Lung (tissue), 12 donors: ENCODE results near the gene FOXI2. TPM values are rescaled to one million over a fixed set of nuclear protein-coding genes. Genes with fewer than 3 reads are reported as not detected.

Source experiments
- ATAC-seq: fragments of 200-7000 bp; cut with Tn5 transposase; one replicate; pipeline ENCODE4 v1.9.1; 2020; ENCODE audit warnings: moderate number of reproducible peaks; ENCODE audit not compliant: insufficient read depth, low FRiP score
- DNase-seq, 3 donors: peaks; one replicate each; pipeline ENCODE4 v3.0.0-alpha.2; 2013 to 2017
- H3K27ac ChIP-seq, 2 donors: one replicate each; pipeline ENCODE4 v1.5.1; 2013; ENCODE audit warnings: mild to moderate bottlenecking in 2 of 2, moderate library complexity in 2 of 2, control low read depth in 1 of 2, inconsistent platforms in 1 of 2, low read depth in 1 of 2, low read length in 1 of 2
- H3K27me3 ChIP-seq, 3 donors: one replicate each; pipeline ENCODE4 v1.5.1; 2013; ENCODE audit warnings: low read length in 2 of 3; ENCODE audit not compliant: control insufficient read depth in 3 of 3, insufficient read depth in 3 of 3
- H3K36me3 ChIP-seq, 4 donors: one replicate each; pipeline ENCODE4 v1.5.1; 2013; ENCODE audit warnings: low read length in 4 of 4, mild to moderate bottlenecking in 1 of 4, moderate library complexity in 1 of 4; ENCODE audit not compliant: control insufficient read depth in 4 of 4, insufficient read depth in 4 of 4
- H3K4me1 ChIP-seq, 5 donors: one replicate each; pipeline ENCODE4 v1.5.1; 2013; ENCODE audit warnings: low read length in 5 of 5, mild to moderate bottlenecking in 2 of 5, moderate library complexity in 1 of 5; ENCODE audit not compliant: control insufficient read depth in 5 of 5, insufficient read depth in 5 of 5
- H3K4me3 ChIP-seq: one replicate; pipeline ENCODE4 v1.5.1; 2013; ENCODE audit warnings: mild to moderate bottlenecking, control low read depth, moderate library complexity
- H3K9ac ChIP-seq, 2 donors: one replicate each; pipeline ENCODE4 v1.5.1; 2013; ENCODE audit warnings: low read length in 2 of 2, control low read depth in 1 of 2; ENCODE audit not compliant: insufficient read depth in 1 of 2
- H3K9me3 ChIP-seq, 4 donors: one replicate each; pipeline ENCODE4 v1.5.1; 2013; ENCODE audit warnings: low read length in 3 of 4, mild to moderate bottlenecking in 1 of 4, moderate library complexity in 1 of 4; ENCODE audit not compliant: control insufficient read depth in 4 of 4, insufficient read depth in 3 of 4
- WGBS, 2 donors: extraction: QIAGEN DNeasy Blood & Tissue Kit; methylation state at CpG; one replicate each; pipeline ENCODE4 v1.1.7; 2013; 5-methylcytosine and 5-hydroxymethylcytosine counted together
- polyA plus RNA-seq, 2 donors: library from polyadenylated mRNA; stranded (reverse); fragments of 200-250 nt; gene quantifications; one replicate each; pipeline ENCODE4 v1.2.1, GENCODE V29; 2013
- total RNA-seq, 2 donors: library from RNA; depleted of rRNA in 1 of 2; stranded (reverse); fragments of >200 nt in 1 of 2; gene quantifications; one replicate each; pipeline ENCODE4 v1.2.1, GENCODE V29; 2014 to 2021
- TF ChIP-seq, protein P1 (sequence below): IDR thresholded peaks from 2 replicates; pipeline ENCODE4 v1.5.1; 2012; ENCODE audit warnings: mild to moderate bottlenecking; ENCODE audit errors: control extremely low read depth, extremely low read depth
- donor health status: control.
- donor health status: control.
- donor health status: Bipolar disorder and iron deficiency.
- donor health status: healthy.
- donor health status: DM: yes; HTN: yes; CAD: no.

FOXI2 gene
- total and polyA plus RNA-seq, 4 donors: 0.08 to 0.15 TPM; not detected in 2

DNA sequence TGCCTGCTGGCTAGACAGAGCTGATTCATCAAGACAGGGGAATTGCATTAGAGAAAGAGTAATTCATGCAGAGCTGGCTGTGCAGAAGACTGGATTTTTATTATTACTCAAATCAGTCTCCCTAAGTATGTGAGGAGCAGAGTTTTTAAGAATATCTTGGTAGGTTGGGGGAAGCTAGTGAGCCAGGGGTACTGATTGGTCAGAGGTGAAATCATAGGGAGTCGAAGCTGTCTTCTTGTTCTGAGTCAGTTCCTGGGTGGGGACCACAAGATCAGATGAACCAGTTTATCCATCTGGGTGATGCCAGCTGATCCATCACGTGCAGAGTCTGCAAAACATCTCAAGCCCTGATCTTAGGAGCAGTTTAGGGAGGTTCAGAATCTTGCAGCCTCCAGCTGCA, 39.8 kb downstream of the FOXI2 start:
- Histone ChIP-seq H3K27me3 (peaks cover 0 to 2% (median 0%) of the 10 kb centered on the region in 3 donors), H3K9me3 (peaks cover 0 to 4% (median 0%) of the 10 kb centered on the region in 4 donors), H3K36me3 (no peaks in the 10 kb centered on the region), H3K4me3 (no peak overlapping the region), H3K9ac (no peak overlapping the region), H3K4me1 (peaks cover 0 to 3% (median 0%) of the 10 kb centered on the region in 5 donors), H3K27ac (no peak overlapping the region)
- TF ChIP-seq, protein P1, sequence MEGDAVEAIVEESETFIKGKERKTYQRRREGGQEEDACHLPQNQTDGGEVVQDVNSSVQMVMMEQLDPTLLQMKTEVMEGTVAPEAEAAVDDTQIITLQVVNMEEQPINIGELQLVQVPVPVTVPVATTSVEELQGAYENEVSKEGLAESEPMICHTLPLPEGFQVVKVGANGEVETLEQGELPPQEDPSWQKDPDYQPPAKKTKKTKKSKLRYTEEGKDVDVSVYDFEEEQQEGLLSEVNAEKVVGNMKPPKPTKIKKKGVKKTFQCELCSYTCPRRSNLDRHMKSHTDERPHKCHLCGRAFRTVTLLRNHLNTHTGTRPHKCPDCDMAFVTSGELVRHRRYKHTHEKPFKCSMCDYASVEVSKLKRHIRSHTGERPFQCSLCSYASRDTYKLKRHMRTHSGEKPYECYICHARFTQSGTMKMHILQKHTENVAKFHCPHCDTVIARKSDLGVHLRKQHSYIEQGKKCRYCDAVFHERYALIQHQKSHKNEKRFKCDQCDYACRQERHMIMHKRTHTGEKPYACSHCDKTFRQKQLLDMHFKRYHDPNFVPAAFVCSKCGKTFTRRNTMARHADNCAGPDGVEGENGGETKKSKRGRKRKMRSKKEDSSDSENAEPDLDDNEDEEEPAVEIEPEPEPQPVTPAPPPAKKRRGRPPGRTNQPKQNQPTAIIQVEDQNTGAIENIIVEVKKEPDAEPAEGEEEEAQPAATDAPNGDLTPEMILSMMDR: no peak
- DNase-seq: no peak
- WGBS, 2 donors: 72 to 79% methylated on average over 2 of the region's 2 CpGs
- ATAC-seq: no peak

DNA sequence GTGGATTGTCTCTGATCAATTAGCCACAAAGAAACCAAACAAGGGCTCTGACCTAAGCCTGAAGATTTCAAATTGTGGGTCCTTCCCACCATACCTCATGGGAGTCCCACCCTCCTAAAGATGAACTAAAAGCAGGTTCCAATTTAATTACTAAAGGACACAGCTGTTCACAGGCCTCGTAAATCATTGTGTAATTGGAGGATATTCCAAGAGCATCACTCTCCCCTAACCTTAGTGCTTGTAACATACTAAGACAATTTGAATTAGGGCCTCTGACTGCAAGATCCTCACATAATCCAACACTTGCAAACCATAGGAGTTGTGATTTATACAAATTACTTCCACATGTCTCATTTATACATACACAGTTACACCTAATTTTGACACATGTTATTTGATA, 44.4 kb downstream of the FOXI2 start:
- H3K4me1 ChIP-seq: no peaks in the 10 kb centered on the region
- DNase-seq (no peak), ATAC-seq (no peak)
- no peak overlapping the region for H3K9ac ChIP-seq
- peaks cover 0 to 2% (median 0%) of the 10 kb centered on the region in 3 donors for H3K27me3 ChIP-seq
- peaks cover 0 to 3% (median 0%) of the 10 kb centered on the region in 4 donors for H3K9me3 ChIP-seq
- TF ChIP-seq, protein P1: no peak
- no peaks in the 10 kb centered on the region for H3K36me3 ChIP-seq
- H3K27ac ChIP-seq: no peak overlapping the region
- no peak overlapping the region for H3K4me3 ChIP-seq
- WGBS, 2 donors: 78 to 87% methylated on average over 1 of the region's 1 CpG

DNA sequence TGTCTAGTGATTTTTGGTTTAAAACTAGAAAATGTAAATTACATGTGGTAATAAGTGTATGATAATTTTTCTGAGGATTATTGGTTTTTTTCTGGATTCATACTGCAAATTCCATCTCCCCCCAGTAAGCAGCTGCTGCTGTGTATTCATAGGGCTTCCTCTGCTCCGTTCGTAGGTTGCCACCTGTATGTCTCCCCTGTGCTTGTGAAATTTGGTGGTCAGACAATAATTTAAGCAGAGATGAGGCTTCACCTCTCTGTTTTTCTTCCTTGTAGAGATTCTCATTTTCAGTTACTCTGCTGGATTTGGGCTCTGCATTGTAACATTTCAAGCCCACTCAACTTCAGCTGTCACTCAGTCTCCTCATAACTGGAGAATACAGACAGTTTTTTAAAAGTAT, 50.9 kb downstream of the FOXI2 start:
- no peak overlapping the region for H3K4me3 ChIP-seq
- H3K9ac ChIP-seq: no peak overlapping the region
- no peak for DNase-seq
- WGBS, 2 donors: 91 to 92% methylated on average over 2 of the region's 2 CpGs
- H3K27me3 ChIP-seq: peaks cover 0 to 5% (median 3%) of the 10 kb centered on the region in 3 donors
- H3K36me3 ChIP-seq: no peaks in the 10 kb centered on the region
- peaks cover 0 to 3% (median 0%) of the 10 kb centered on the region in 4 donors for H3K9me3 ChIP-seq
- H3K4me1 ChIP-seq: peaks cover 0 to 2% (median 0%) of the 10 kb centered on the region in 5 donors
- no peak overlapping the region for H3K27ac ChIP-seq
- no peak for ATAC-seq
- TF ChIP-seq, protein P1: no peak

DNA sequence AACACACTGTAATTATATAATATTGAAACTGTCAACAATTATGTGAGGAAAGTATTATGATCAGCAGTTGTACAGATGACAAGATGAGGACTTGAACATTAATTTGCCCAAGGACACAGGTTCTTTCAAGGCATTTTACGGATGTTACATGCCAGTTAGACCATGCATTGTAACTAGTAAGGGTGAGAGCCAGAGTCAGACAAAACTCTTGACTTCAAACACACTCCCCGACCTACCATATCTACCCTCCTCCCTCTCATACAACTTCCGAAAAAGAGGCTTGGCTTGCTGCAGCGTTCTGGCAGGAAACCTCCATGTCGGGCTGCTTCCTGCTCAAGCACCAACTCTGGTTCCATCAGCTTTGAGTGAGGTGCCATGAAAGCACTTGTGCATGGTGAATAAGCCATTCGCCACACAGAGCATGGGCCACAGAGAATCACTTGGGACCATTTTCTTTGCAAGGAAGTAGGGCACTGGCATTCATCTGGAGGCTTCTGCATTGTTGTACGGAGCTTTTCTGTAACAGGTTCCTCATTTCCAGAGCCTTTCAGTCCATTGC, 53.2 kb downstream of the FOXI2 start:
- peaks cover 0 to 2% (median 0%) of the 10 kb centered on the region in 5 donors for H3K4me1 ChIP-seq
- WGBS, 2 donors: 22 to 29% methylated on average over 7 of the region's 7 CpGs
- TF ChIP-seq, protein P1: no peak
- ATAC-seq: no peak
- no peak overlapping the region for H3K27ac ChIP-seq
- H3K4me3 ChIP-seq: no peak overlapping the region
- H3K9me3 ChIP-seq: peaks cover 0 to 2% (median 0%) of the 10 kb centered on the region in 4 donors
- no peak for DNase-seq
- no peak overlapping the region for H3K9ac ChIP-seq
- H3K27me3 ChIP-seq: peaks cover 0 to 5% (median 3%) of the 10 kb centered on the region in 3 donors
- H3K36me3 ChIP-seq: no peaks in the 10 kb centered on the region
